ENCODE measurements around the gene YLPM1. TPM values are rescaled to one million over a fixed set of nuclear protein-coding genes. Genes with fewer than 3 reads are reported as not detected.
A peak's percentile ranks its signal among the peaks of the same experiment; 100 is the strongest.

YLPM1 gene
- total and polyA plus RNA-seq, 12 donors: 24.0 to 58.6 (median 46.5) TPM

- Histone ChIP-seq H3K9me3 (replicated peaks in 1 of 3) (no peaks in the 10 kb centered on the region), H3K4me1 (replicated peaks in 1 of 2) (no peaks in the 10 kb centered on the region), H3K4me3 (no peak overlapping the region), H3K27ac (no peak overlapping the region), H3K27me3 (no peaks in the 10 kb centered on the region), H3K36me3 (replicated peaks in 1 of 2) (no peaks in the 10 kb centered on the region)
- no peak for DNase-seq
- no peak for TF ChIP-seq CTCF (IDR thresholded peaks at IDR 0.05)
- no peak for TF ChIP-seq POLR2A (IDR thresholded peaks at IDR 0.05)
- intact Hi-C loops (cut with DNase I): no loop called here
- WGBS, 4 donors: 71 to 90% (median 86%) methylated on average over 2 of the region's 2 CpGs
These were observed 85.7 kb downstream of the YLPM1 start for GRCh38 chr14:74848768-74849167.

- H3K4me3 ChIP-seq: no peak overlapping the region
- peak overlapping the region in 1 of 5 donors; percentile 64 for H3K27ac ChIP-seq
- no peak for DNase-seq
- H3K36me3 ChIP-seq (replicated peaks in 1 of 2): no peaks in the 10 kb centered on the region
- H3K9me3 ChIP-seq (replicated peaks in 1 of 3): no peaks in the 10 kb centered on the region
- 35 to 63% (median 57%) methylated on average over 2 of the region's 2 CpGs for WGBS, 4 donors
- no peaks in the 10 kb centered on the region for H3K27me3 ChIP-seq
- no peak for TF ChIP-seq POLR2A (IDR thresholded peaks at IDR 0.05)
- no peak for TF ChIP-seq CTCF (IDR thresholded peaks at IDR 0.05)
- intact Hi-C loops (cut with DNase I): no loop called here
- H3K4me1 ChIP-seq (replicated peaks in 1 of 2): no peaks in the 10 kb centered on the region
These were observed 89.9 kb downstream of the YLPM1 start for GRCh38 chr14:74852922-74853530.

GRCh38 chr14:74853581-74853980 is 90.5 kb downstream of the YLPM1 start:
- WGBS, 4 donors: 44 to 55% (median 47%) methylated on average over 4 of the region's 4 CpGs
- Histone ChIP-seq H3K4me1 (replicated peaks in 1 of 2) (no peaks in the 10 kb centered on the region), H3K27me3 (no peaks in the 10 kb centered on the region), H3K27ac (peak overlapping the region in 1 of 5 donors; percentile 64), H3K4me3 (no peak overlapping the region), H3K9me3 (replicated peaks in 1 of 3) (no peaks in the 10 kb centered on the region), H3K36me3 (replicated peaks in 1 of 2) (no peaks in the 10 kb centered on the region)
- intact Hi-C loops (cut with DNase I): no loop called here
- no peak for TF ChIP-seq POLR2A (IDR thresholded peaks at IDR 0.05)
- TF ChIP-seq CTCF (IDR thresholded peaks at IDR 0.05): no peak
- no peak for DNase-seq

DNA sequence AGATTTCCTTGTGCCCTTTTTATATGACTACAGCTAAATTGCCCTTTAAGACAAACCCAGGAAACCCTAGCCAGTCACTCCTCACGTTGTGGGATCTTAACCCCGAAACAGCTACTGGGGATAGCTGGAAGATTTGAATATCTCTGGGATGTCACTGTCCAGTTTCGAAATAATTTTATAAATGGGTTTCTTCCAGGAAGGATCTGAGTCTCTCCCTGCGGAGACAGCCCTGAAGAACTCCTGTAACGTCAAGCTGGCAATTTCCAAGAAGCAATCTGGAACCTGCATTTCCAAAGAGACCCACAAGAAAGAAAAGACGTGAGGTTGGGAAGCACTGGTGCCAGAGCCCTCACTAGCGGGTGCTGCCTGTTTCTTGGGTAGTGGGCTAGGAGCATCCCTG is 91.9 kb downstream of the YLPM1 start:
- TF ChIP-seq CTCF (IDR thresholded peaks at IDR 0.05) (no peak), POLR2A (IDR thresholded peaks at IDR 0.05) (no peak)
- Histone ChIP-seq H3K9me3 (replicated peaks in 1 of 3) (no peaks in the 10 kb centered on the region), H3K4me3 (no peak overlapping the region), H3K4me1 (replicated peaks in 1 of 2) (no peaks in the 10 kb centered on the region), H3K36me3 (replicated peaks in 1 of 2) (no peaks in the 10 kb centered on the region), H3K27me3 (no peaks in the 10 kb centered on the region), H3K27ac (peak overlapping the region in 1 of 5 donors; percentile 59)
- intact Hi-C loops (cut with DNase I): no loop called here
- no peak for DNase-seq
- WGBS, 4 donors: 40 to 58% (median 52%) methylated on average over 5 to 7 of the region's 7 CpGs

All from adrenal gland (tissue), 12 donors.